Stimulated activated CD4-positive, alpha-beta T cell treated with anti-CD3 and anti-CD28 coated beads, Interleukin-4, amount 100 ng/mL, for 1 hour (primary cell): ENCODE results near the gene IQSEC1.
"Not testable (repeated sequence)": the region's sequence is repeated elsewhere in the genome, so short reads cannot be mapped to it uniquely, and the experiment has no call there.

ENCODE experiments used
- DNase-seq: peaks from one replicate; pipeline ENCODE4 v3.0.0-alpha.2; 2020

The IQSEC1 gene

DNA sequence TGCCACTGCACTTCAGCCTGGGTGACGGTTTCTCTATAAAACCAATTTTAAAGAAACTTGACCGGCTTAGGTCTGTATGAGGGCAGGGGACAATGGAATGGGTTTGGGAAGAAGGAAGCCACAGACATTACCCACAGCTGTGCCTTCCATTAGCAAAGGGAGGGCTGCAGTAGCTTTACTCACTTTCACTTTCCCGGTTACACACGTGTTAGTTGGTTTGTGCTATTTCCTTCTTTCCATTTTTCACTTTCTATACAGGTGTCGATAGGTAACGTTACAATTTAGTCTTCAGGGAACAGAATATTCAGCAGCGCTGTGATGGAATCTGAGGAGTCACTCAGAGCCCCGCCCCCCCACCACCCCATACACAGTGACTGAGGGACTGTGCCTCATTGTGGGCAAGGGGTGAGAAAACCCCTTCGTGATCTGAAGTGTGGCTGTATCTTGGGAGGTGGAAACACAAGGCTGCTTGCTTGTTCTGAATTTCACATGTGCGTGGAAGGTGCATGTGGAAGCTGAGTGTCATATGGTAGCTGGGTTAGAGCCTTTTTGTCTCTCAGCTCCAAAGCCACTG, 187.0 kb downstream of the IQSEC1 start:
- DNase-seq = peak; percentile 33

GRCh38 chr3:12885583-12885930, 187.7 kb downstream of the IQSEC1 start:
- DNase-seq = no peak

DNA sequence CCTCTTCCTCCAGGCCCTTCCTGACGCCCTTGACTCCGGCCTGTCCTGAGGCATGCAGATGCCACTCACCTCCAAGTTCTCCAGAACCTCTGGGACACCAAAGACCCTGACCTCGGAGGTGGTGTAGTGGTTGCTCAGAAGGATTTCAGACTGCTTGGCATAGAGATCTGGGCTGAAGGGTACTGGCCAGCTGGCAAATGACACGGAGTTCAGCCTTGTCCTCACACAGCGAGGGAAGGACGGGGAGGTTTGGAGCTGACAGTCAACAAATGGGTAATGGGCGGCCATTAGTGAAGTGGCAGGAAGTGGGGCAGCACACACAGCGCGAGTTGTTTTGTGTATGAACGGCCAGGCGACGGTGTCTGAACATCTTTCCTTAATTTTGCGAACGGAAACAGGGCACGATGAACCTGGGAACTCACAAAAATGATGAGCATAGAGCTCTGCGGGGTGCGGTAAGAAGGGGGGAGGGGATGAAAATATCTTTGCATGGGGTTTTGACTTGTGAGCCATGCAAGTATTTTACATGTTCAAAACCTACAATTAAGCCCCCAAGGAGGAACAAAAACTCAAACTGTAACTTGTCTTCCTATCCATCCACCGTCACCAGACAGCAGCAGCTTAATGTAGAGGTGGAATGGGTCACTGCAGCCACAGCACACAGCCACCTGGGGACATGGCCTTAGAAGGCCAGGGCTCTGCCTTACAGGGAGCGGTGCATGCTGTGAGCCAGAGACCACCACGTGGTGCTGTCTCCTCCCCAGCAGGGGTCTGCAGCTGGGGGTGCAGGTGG, 188.2 kb downstream of the IQSEC1 start:
- no peak for DNase-seq

DNA sequence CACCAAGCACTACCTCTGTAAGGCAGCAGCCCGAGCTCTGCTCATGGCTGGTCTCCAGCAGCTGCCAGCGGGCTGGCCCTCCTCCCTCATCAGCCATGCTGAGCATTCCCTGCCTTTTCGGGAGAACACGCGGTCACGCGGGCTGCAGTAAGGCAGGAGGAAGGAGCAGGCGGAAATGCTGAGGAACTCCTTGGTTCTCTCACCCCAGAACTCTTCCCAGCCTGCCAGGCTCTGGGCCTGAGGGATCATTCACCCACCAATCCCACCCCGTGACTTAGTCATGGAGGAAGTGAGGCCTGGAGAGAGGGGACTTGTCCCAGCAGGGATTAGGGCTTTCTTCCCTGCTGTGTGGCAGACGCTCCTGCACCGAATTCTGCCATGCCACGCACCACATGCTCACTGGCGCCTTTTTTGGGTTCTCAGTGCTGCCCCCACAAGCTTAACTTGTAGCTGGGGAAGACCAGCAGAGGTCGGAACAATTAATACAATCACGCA, 189.0 kb downstream of the IQSEC1 start:
- no peak for DNase-seq

DNA sequence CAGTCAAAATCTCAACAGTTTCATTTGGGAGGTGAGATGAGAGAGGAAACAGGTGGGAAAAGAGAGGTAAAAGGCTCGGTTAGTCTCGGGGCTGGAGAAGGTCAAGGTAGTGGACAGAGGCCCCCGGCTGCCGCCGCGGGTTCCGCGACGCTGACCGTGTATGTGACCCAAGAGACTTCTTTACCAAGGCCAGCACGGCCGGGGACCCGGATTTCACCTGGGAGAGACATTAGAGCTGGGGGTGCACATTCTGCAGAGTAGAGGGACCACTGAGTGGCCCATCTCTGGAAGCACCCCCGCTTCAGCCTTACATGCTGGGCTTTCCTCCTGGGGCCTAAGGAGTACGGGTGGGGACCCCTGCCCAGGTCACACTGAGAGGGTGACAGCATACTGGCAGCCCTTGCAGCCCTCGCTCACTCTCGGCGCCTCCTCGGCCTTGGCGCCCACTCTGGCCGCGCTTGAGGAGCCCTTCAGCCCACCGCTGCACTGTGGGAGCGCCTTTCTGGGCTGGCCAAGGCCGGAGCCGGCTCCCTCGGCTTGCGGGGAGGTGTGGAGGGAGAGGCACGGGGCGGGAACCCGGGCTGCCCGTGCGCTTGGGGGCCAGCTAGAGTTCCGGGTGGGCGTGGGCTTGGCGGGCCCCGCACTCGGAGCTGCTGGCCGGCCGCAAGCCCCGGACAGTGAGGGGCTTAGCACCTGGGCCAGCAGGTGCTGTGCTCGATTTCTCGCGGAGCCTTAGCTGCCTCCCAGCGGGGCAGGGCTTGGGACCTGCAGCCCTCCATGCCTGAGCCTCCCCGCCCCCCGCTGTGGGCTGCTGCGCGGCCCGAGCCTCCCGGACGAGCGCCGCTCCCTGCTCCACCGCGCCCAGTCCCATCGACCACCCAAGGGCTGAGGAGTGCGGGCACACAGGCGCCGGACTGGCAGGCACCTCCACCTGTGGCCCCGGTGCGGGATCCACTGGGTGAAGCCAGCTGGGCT, 190.6 kb downstream of the IQSEC1 start:
- no peak for DNase-seq

- DNase-seq = not testable (repeated sequence)
Observed at GRCh38 chr3:12881858-12882257, 191.4 kb downstream of the IQSEC1 start.

- DNase-seq = no peak
Observed at GRCh38 chr3:12879191-12879815, 193.9 kb downstream of the IQSEC1 start.

GRCh38 chr3:12878758-12879157, 194.5 kb downstream of the IQSEC1 start:
- not testable (repeated sequence) for DNase-seq

DNA sequence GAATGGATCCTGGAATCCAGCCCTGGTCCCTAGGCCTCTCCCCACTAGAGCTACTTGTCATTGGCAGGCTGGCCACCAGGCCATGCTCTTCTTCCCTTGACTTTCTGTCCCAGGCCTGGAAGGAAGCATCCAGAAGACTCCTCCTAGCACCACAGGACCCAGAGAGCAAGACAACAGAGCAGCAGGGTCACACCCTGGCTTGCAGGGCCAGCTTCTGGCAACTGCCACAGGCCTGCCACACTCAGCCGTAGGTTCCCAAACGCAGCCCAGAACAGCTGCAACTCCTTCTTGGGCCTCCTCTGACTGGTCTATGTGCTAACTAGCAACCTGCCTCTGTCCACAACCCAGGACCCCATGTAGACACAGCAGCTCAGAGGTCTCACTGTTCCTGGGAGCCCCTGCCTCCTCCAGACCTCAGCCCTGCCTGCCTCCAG, 195.1 kb downstream of the IQSEC1 start:
- DNase-seq = no peak

DNA sequence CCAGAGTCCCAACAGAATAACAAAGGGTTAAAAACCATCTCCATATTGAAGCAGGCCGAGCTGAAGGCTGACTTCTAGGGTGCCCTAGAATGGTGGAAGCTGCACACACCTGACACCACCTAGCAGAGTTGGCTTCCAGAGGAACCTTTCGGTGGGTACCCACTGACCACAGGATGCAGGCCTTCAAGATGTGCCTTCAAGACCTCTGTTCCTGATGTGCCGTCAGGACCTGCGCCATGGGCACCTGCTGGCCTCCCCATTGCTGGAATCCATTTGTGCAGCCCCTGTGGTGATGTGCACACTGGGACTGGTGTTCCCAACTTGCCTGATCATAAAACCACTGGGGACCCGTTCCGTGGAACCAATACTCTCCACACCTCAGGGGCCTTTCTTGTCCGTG, 196.2 kb downstream of the IQSEC1 start:
- DNase-seq = no peak

- DNase-seq = peak; percentile 29
Observed at GRCh38 chr3:12875857-12876836, 197.1 kb downstream of the IQSEC1 start.

- DNase-seq = no peak
Observed at GRCh38 chr3:12871404-12871983, 201.7 kb downstream of the IQSEC1 start.

DNA sequence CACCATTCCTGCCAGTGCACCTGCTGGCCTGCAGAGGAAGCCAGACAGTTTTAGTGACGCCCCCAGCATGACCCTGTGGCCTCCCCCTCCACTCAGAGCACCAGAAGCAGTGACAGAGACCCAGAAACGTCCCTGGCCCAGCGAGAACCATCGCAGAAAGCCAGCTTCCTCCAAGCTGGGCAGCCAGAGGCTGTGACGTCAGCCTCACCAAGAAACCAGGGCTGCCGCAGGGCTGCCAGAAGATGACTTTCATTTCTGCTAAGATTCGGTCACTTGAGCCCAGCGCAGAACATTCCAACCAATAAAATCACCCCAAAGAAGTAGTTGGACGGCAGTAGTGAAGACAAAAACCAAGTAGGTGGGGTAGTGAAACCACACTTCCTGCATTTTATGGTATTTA, 202.3 kb downstream of the IQSEC1 start:
- no peak for DNase-seq

DNA sequence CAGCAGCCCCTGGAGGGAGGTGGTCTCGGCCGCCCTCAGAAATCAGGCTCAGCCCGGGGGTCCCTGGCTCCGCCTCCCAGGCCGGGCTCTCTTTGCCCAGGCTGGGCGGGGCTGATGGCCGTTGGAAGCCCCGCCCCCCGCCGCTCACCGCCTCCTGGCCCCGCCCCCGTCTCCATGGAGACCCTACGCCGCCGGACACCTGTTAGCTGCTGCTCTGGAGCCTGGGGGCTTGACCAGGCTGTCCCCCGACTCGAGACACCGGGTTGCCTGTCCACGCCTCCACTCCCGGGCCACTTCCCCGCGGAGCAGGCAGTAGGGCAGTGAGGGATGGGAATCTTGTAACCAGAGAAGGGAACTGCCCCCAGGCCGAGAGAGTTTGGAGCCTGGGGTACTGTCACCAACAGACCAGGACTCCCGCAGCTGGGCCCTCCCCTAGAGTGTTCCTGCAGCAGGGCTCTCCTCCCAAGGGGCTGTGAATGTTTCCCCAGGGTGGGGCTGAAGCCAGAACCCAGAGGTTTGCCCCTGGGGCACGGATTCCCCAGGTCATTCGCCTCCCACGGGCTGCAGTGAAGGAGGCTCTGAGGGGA, 204.1 kb downstream of the IQSEC1 start:
- peak; percentile 35 for DNase-seq

GRCh38 chr3:12868039-12869034, 204.9 kb downstream of the IQSEC1 start:
- DNase-seq = peak; percentile 55

GRCh38 chr3:12866836-12867235, 206.4 kb downstream of the IQSEC1 start:
- no peak for DNase-seq

- no peak for DNase-seq
Observed at GRCh38 chr3:12865271-12865670, 208.0 kb downstream of the IQSEC1 start.

DNA sequence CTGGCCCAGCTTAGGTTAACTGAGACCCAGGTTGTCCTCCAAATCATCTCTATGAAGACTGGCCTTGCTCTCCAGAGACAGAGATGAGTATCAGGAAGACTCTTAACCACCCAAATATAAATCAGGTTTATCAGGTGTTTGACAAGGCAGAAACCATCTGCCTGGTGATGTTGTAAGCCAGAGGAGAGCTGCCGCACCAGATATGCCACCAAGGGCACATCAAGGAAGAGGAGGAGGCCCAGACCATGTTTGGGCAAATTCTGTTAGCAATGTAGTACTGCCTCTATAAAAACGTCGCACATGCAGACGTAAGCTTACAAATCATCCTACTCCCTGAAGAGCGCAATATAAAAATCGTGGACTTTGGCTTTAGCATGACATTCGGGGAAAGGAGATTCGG, 210.8 kb downstream of the IQSEC1 start:
- no peak for DNase-seq

- no peak for DNase-seq
Observed at GRCh38 chr3:12861611-12862010, 211.6 kb downstream of the IQSEC1 start.
